ENCODE results near the gene PPP1R7. TPM values are rescaled to one million over a fixed set of nuclear protein-coding genes. Genes with fewer than 3 reads are reported as not detected.

PPP1R7 gene
- total RNA-seq, 2 donors from 2014 or later, result 48.5 to 52.7 TPM

DNA sequence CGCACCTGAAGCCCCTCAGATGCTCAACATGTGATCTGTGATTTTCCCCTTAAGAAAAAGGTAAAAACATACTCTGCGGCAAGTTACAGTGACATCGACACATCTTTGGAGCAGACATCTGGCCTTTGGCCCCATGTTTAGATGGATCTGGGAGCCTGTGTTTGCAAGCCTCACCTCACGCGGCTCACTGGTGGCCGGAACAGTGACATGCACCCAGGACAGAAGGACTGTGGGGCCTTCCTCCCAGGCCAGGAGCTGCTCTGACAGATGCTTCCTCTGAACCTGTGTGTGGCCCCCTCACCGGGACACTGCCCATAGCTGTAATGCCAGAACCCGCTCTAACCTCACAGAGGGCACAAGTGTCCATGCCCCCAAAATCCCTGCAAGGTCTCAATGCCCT lies 14.1 kb upstream of the PPP1R7 start:
- WGBS, 2 experiments (ENCODE audit: insufficient coverage in 1 of 2, insufficient read length in 1 of 2), result 95 to 99% methylated on average over 8 of the region's 8 CpGs
- H3K36me3 Mint-ChIP-seq (ENCODE audit: low read depth), result peaks cover 54% of the 10 kb centered on the region
- no peak overlapping the region for H3K4me3 ChIP-seq (ENCODE audit: low read length)
- no peaks in the 10 kb centered on the region for H3K27me3 ChIP-seq (ENCODE audit: control insufficient read depth, insufficient read depth, low read length, poor library complexity, severe bottlenecking)
- H3K9ac ChIP-seq (ENCODE audit: extremely low read depth, low read length, poor library complexity, severe bottlenecking), result no peak overlapping the region
- no peaks in the 10 kb centered on the region for H3K9me3 Mint-ChIP-seq
- no peak for TF ChIP-seq CTCF (conservative IDR thresholded peaks at IDR 0.05)
- no peak overlapping the region for H3K27ac ChIP-seq (ENCODE audit: low read depth, low read length)
- DNase-seq, result no peak
- no peaks in the 10 kb centered on the region for H3K4me1 ChIP-seq (ENCODE audit: control insufficient read depth, insufficient read depth, low read length)
- H3K9me3 ChIP-seq (ENCODE audit: control insufficient read depth, low read length), result no peaks in the 10 kb centered on the region
- no peak overlapping the region for H3K4me3 Mint-ChIP-seq
- H3K4me1 Mint-ChIP-seq, result no peaks in the 10 kb centered on the region
- H3K27ac Mint-ChIP-seq, result no peak overlapping the region
- no peaks in the 10 kb centered on the region for H3K27me3 Mint-ChIP-seq (ENCODE audit: insufficient read depth)
- H3K36me3 ChIP-seq (ENCODE audit: control insufficient read depth, insufficient read depth, low read length), result peaks cover 43% of the 10 kb centered on the region

DNA sequence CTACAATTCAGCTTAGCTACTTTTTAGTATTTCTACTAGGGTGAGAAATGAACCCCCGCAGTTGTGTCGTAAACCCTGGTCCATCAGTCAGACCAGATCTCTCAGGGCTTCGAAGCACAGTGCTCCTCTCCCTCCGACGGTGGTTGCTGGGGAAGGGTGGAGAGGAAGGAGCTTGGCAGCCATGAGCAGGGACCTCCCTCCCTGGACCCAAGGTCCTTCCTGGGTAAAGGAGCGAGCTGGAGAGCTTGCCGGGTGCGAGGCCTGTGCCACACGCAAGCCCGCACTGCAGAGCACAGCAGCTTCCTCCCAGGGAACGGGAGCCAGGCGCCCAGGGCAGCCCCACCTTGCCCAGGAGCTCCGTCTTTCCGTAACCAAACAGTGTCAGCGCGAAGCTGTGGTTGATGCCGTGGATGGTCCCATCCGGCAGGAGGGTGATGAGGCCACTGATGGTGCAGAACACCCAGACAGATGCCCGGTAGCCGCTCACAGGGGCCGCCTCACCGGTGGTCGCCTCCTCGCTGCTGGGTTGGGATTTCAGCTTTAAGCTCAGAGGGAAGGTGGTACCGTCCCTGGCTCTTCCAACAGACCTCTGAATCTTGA lies 13.5 kb upstream of the PPP1R7 start:
- WGBS, 2 experiments (ENCODE audit: insufficient coverage in 1 of 2, insufficient read length in 1 of 2), result 93 to 95% methylated on average over 22 to 25 of the region's 25 CpGs
- TF ChIP-seq CTCF (conservative IDR thresholded peaks at IDR 0.05), result no peak
- Histone ChIP-seq H3K36me3 (ENCODE audit: control insufficient read depth, insufficient read depth, low read length) (peaks cover 40% of the 10 kb centered on the region), H3K27ac (ENCODE audit: low read depth, low read length) (no peak overlapping the region), H3K27me3 (ENCODE audit: control insufficient read depth, insufficient read depth, low read length, poor library complexity, severe bottlenecking) (no peaks in the 10 kb centered on the region), H3K9ac (ENCODE audit: extremely low read depth, low read length, poor library complexity, severe bottlenecking) (no peak overlapping the region), H3K9me3 (ENCODE audit: control insufficient read depth, low read length) (no peaks in the 10 kb centered on the region), H3K4me1 (ENCODE audit: control insufficient read depth, insufficient read depth, low read length) (no peaks in the 10 kb centered on the region), H3K4me3 (ENCODE audit: low read length) (no peak overlapping the region)
- no peak for DNase-seq
- Mint-ChIP-seq H3K27me3 (ENCODE audit: insufficient read depth) (no peaks in the 10 kb centered on the region), H3K4me1 (no peaks in the 10 kb centered on the region), H3K4me3 (no peak overlapping the region), H3K36me3 (ENCODE audit: low read depth) (peaks cover 54% of the 10 kb centered on the region), H3K27ac (no peak overlapping the region), H3K9me3 (no peaks in the 10 kb centered on the region)

- Mint-ChIP-seq H3K27ac (no peak overlapping the region), H3K4me3 (no peak overlapping the region), H3K27me3 (ENCODE audit: insufficient read depth) (no peaks in the 10 kb centered on the region)
Observed at GRCh38 chr2:241137276-241138190, 12.7 kb upstream of the PPP1R7 start.

More at GRCh38 chr2:241137276-241138190, 12.7 kb upstream of the PPP1R7 start:
- TF ChIP-seq CTCF (conservative IDR thresholded peaks at IDR 0.05), result no peak
- 82 to 89% methylated on average over 13 to 24 of the region's 24 CpGs for WGBS, 2 experiments (ENCODE audit: insufficient coverage in 1 of 2, insufficient read length in 1 of 2)
- no peaks in the 10 kb centered on the region for H3K4me1 Mint-ChIP-seq
- Histone ChIP-seq H3K9ac (ENCODE audit: extremely low read depth, low read length, poor library complexity, severe bottlenecking) (no peak overlapping the region), H3K4me3 (ENCODE audit: low read length) (no peak overlapping the region), H3K27ac (ENCODE audit: low read depth, low read length) (no peak overlapping the region), H3K36me3 (ENCODE audit: control insufficient read depth, insufficient read depth, low read length) (peaks cover 38% of the 10 kb centered on the region), H3K27me3 (ENCODE audit: control insufficient read depth, insufficient read depth, low read length, poor library complexity, severe bottlenecking) (no peaks in the 10 kb centered on the region), H3K4me1 (ENCODE audit: control insufficient read depth, insufficient read depth, low read length) (no peaks in the 10 kb centered on the region), H3K9me3 (ENCODE audit: control insufficient read depth, low read length) (no peaks in the 10 kb centered on the region)
- DNase-seq, result no peak
- no peaks in the 10 kb centered on the region for H3K9me3 Mint-ChIP-seq
- peaks cover 55% of the 10 kb centered on the region for H3K36me3 Mint-ChIP-seq (ENCODE audit: low read depth)

All from endodermal cell (in vitro differentiated cells).